ENCODE results near the gene ABLIM2. TPM values are rescaled to one million over a fixed set of nuclear protein-coding genes. Genes with fewer than 3 reads are reported as not detected.

ABLIM2 gene
- total RNA-seq, 2 experiments from 2014 or later, result 0.76 TPM; not detected in 1

GRCh38 chr4:8086783-8087445, 71.7 kb downstream of the ABLIM2 start:
- BruUV-seq (replicated peaks), result no TSS peak
- Histone ChIP-seq H3K9me2 (ENCODE audit: insufficient read depth, low read length) (no peaks in the 10 kb centered on the region), H3K36me3 (ENCODE audit: insufficient read depth, low read length) (no peaks in the 10 kb centered on the region), H3K4me1 (ENCODE audit: insufficient read depth, low read length, poor library complexity, severe bottlenecking) (no peaks in the 10 kb centered on the region), H2AFZ (ENCODE audit: low read length) (no peak overlapping the region), H3K79me2 (ENCODE audit: insufficient read depth, low read depth, low read length) (no peaks in the 10 kb centered on the region), H3K4me2 (ENCODE audit: low read length) (no peak overlapping the region), H3K9me3 (ENCODE audit: low read length) (no peaks in the 10 kb centered on the region), H4K20me1 (ENCODE audit: insufficient read depth, low read length) (no peaks in the 10 kb centered on the region), H3K4me3 (ENCODE audit: low read depth, low read length, poor library complexity, severe bottlenecking) (no peak overlapping the region), H3K27ac (ENCODE audit: low read depth, low read length, poor library complexity, severe bottlenecking) (no peak overlapping the region)
- TF ChIP-seq EZH2phosphoT487 (IDR thresholded peaks at IDR 0.05; ENCODE audit: borderline replicate concordance, low read depth, low read length) (no peak), CTCF (conservative IDR thresholded peaks at IDR 0.05; ENCODE audit: low read length) (no peak)
- intact Hi-C loops (cut with micrococcal nuclease; ENCODE audit: unreplicated experiment), result no loop called here
- POLR2A ChIA-PET, result no interaction called here
- no peak for DNase-seq (ENCODE audit: low spot score)
- CTCF ChIA-PET (ENCODE audit: unreplicated experiment), result no interaction called here

- Histone ChIP-seq H3K27ac (ENCODE audit: low read depth, low read length, poor library complexity, severe bottlenecking) (no peak overlapping the region), H3K4me3 (ENCODE audit: low read depth, low read length, poor library complexity, severe bottlenecking) (no peak overlapping the region), H3K9me2 (ENCODE audit: insufficient read depth, low read length) (no peaks in the 10 kb centered on the region), H3K36me3 (ENCODE audit: insufficient read depth, low read length) (no peaks in the 10 kb centered on the region), H3K4me2 (ENCODE audit: low read length) (no peak overlapping the region), H3K9me3 (ENCODE audit: low read length) (no peaks in the 10 kb centered on the region), H4K20me1 (ENCODE audit: insufficient read depth, low read length) (no peaks in the 10 kb centered on the region), H3K4me1 (ENCODE audit: insufficient read depth, low read length, poor library complexity, severe bottlenecking) (no peaks in the 10 kb centered on the region), H2AFZ (ENCODE audit: low read length) (no peak overlapping the region), H3K79me2 (ENCODE audit: insufficient read depth, low read depth, low read length) (no peaks in the 10 kb centered on the region)
- intact Hi-C loops (cut with micrococcal nuclease; ENCODE audit: unreplicated experiment), result no loop called here
- no peak for DNase-seq (ENCODE audit: low spot score)
- ChIA-PET CTCF (ENCODE audit: unreplicated experiment) (no interaction called here), POLR2A (interaction anchor here (0.7 to 1.1 kb wide), 2 partner anchors 10 to 710 kb away, joined by 3 read pairs; no protein-coding TSS in a partner anchor)
- BruUV-seq (replicated peaks), result no TSS peak
- TF ChIP-seq EZH2phosphoT487 (IDR thresholded peaks at IDR 0.05; ENCODE audit: borderline replicate concordance, low read depth, low read length) (no peak), CTCF (conservative IDR thresholded peaks at IDR 0.05; ENCODE audit: low read length) (no peak)
Measured at GRCh38 chr4:8085491-8086117, 73.0 kb downstream of the ABLIM2 start.
